ENCODE data around the gene TRIP13.

DNA sequence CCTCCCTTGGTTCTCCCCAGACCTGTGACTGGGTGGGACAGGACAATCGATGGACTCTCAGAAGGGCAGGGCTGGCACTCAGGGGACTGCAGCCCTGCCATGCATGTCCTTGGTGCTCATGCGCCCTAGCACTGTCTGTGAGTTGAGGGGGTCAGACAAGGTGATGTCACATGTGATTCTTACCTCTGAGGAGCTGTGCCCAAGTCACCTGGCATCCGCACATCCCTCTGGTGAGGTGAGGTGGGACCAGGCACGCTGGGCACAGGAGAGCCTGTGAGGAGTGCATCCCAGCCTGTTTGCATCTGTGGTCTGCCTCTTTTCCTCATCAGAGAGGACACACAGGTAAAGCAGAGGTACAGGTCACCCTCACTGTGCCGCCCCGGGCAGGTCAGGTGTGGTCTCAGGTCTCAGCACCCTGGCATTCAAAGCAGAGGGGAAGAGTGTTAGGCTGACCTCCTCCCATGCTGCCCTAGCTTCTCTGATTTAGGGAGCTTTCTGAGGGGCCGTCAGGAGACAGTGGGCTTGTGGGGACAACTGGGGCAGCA lies 14.8 kb downstream of the TRIP13 start:
- TF ChIP-seq, protein P1, sequence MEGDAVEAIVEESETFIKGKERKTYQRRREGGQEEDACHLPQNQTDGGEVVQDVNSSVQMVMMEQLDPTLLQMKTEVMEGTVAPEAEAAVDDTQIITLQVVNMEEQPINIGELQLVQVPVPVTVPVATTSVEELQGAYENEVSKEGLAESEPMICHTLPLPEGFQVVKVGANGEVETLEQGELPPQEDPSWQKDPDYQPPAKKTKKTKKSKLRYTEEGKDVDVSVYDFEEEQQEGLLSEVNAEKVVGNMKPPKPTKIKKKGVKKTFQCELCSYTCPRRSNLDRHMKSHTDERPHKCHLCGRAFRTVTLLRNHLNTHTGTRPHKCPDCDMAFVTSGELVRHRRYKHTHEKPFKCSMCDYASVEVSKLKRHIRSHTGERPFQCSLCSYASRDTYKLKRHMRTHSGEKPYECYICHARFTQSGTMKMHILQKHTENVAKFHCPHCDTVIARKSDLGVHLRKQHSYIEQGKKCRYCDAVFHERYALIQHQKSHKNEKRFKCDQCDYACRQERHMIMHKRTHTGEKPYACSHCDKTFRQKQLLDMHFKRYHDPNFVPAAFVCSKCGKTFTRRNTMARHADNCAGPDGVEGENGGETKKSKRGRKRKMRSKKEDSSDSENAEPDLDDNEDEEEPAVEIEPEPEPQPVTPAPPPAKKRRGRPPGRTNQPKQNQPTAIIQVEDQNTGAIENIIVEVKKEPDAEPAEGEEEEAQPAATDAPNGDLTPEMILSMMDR (IDR thresholded peaks at IDR 0.05), result no peak
- TF ChIP-seq POLR2A (IDR thresholded peaks at IDR 0.05), result no peak

Measured in lower leg skin (tissue), 3 donors.